Sigmoid colon (tissue), 4 donors: ENCODE data around the gene OLIG1.

ENCODE experiments used
- CTCF ChIP-seq, 4 experiments: fragments of 450-650 bp in 3 of 4; fragments of 200-600 bp in 1 of 4; IDR thresholded peaks; one replicate each; pipeline ENCODE4 v1.5.1; 2016 to 2019; ENCODE audit warnings: antibody characterized with exemption in 4 of 4, mild to moderate bottlenecking in 3 of 4, moderate library complexity in 2 of 4
- EP300 ChIP-seq, 4 donors: sonication (generic); formaldehyde crosslinking; IDR thresholded peaks; one replicate each; pipeline ENCODE4 v1.6.1; 2017; ENCODE audit warnings: antibody characterized with exemption in 4 of 4
- POLR2A ChIP-seq, 2 donors: fragments of 450-650 bp; IDR thresholded peaks; one replicate each; pipeline ENCODE4 v1.6.1; 2016; ENCODE audit warnings: antibody characterized with exemption in 2 of 2, mild to moderate bottlenecking in 2 of 2, moderate library complexity in 2 of 2
- POLR2AphosphoS5 ChIP-seq, 4 donors: sonication (generic); formaldehyde crosslinking; IDR thresholded peaks; one replicate each; pipeline ENCODE4 v1.6.1; 2017; ENCODE audit warnings: antibody characterized with exemption in 4 of 4

GRCh38 chr21:33073636-33074035, 3.7 kb downstream of the OLIG1 start:
- TF ChIP-seq CTCF (IDR thresholded peaks at IDR 0.05), result no peak
- no peak for TF ChIP-seq POLR2A (IDR thresholded peaks at IDR 0.05)
- no peak for TF ChIP-seq EP300 (IDR thresholded peaks at IDR 0.05)
- TF ChIP-seq POLR2AphosphoS5 (IDR thresholded peaks at IDR 0.05), result no peak
